Trophoblast cell (in vitro differentiated cells and primary cell): ENCODE measurements around the gene ADD2.
A peak's percentile ranks its signal among the peaks of the same experiment; 100 is the strongest.

Experiments
- DNase-seq, 2 donors: peaks; one replicate each; pipeline ENCODE4 v3.0.0-alpha.2; 2016
- H2AFZ ChIP-seq: 2 replicates; pipeline ENCODE4 v1.6.1; 2013; ENCODE audit warnings: low read length, moderate library complexity, mild to moderate bottlenecking; ENCODE audit not compliant: insufficient read depth, poor library complexity
- H2AK5ac ChIP-seq: 2 replicates; pipeline ENCODE4 v1.6.1; 2013; ENCODE audit warnings: mild to moderate bottlenecking, low read length
- H2BK120ac ChIP-seq: 2 replicates; pipeline ENCODE4 v1.6.1; 2013; ENCODE audit warnings: low read length, mild to moderate bottlenecking, moderate library complexity; ENCODE audit not compliant: insufficient read depth, poor library complexity
- H2BK12ac ChIP-seq: 2 replicates; pipeline ENCODE4 v1.6.1; 2013; ENCODE audit warnings: mild to moderate bottlenecking, low read length, moderate library complexity
- H2BK5ac ChIP-seq: 2 replicates; pipeline ENCODE4 v1.6.1; 2013; ENCODE audit warnings: low read length, low read depth, moderate library complexity, mild to moderate bottlenecking; ENCODE audit not compliant: poor library complexity
- H3K14ac ChIP-seq: 2 replicates; pipeline ENCODE4 v1.6.1; 2013; ENCODE audit warnings: mild to moderate bottlenecking, low read length
- H3K18ac ChIP-seq: 2 replicates; pipeline ENCODE4 v1.6.1; 2013; ENCODE audit warnings: mild to moderate bottlenecking, low read length
- H3K23ac ChIP-seq: 2 replicates; pipeline ENCODE4 v1.6.1; 2013; ENCODE audit warnings: low read length
- H3K27ac ChIP-seq: 2 replicates; pipeline ENCODE4 v1.5.1; 2013; ENCODE audit warnings: low read depth, mild to moderate bottlenecking, inconsistent platforms, low read length, moderate library complexity
- H3K27me3 ChIP-seq: 2 replicates; pipeline ENCODE4 v1.6.1; 2013; ENCODE audit warnings: inconsistent platforms, mild to moderate bottlenecking, low read length, moderate library complexity; ENCODE audit not compliant: insufficient read depth
- H3K36me3 ChIP-seq, 2 experiments: 1 replicate in 1 of 2; 2 replicates in 1 of 2; pipeline ENCODE4 v1.6.1; 2013; ENCODE audit warnings: low read length in 2 of 2, mild to moderate bottlenecking in 2 of 2, moderate library complexity in 1 of 2; ENCODE audit not compliant: insufficient read depth in 2 of 2, control insufficient read depth in 1 of 2
- H3K4ac ChIP-seq: 2 replicates; pipeline ENCODE4 v1.6.1; 2013; ENCODE audit warnings: low read depth, mild to moderate bottlenecking, low read length, moderate library complexity
- H3K4me1 ChIP-seq, 2 experiments: 1 replicate in 1 of 2; 2 replicates in 1 of 2; pipeline ENCODE4 v1.6.1; 2013; ENCODE audit warnings: low read length in 2 of 2, mild to moderate bottlenecking in 2 of 2, moderate library complexity in 1 of 2; ENCODE audit not compliant: insufficient read depth in 2 of 2, control insufficient read depth in 1 of 2
- H3K4me2 ChIP-seq: 2 replicates; pipeline ENCODE4 v1.6.1; 2013; ENCODE audit warnings: inconsistent platforms, mild to moderate bottlenecking, low read length, moderate library complexity
- H3K4me3 ChIP-seq: 2 replicates; pipeline ENCODE4 v1.5.1; 2013; ENCODE audit warnings: mild to moderate bottlenecking, low read depth, low read length, inconsistent platforms
- H3K79me1 ChIP-seq: one replicate; pipeline ENCODE4 v1.6.1; 2013; ENCODE audit warnings: low read length
- H3K79me2 ChIP-seq: 2 replicates; pipeline ENCODE4 v1.6.1; 2013; ENCODE audit warnings: low read length, mild to moderate bottlenecking; ENCODE audit not compliant: control insufficient read depth, insufficient read depth, poor library complexity
- H3K9ac ChIP-seq: 2 replicates; pipeline ENCODE4 v1.6.1; 2013; ENCODE audit warnings: mild to moderate bottlenecking, low read length
- H3K9me3 ChIP-seq: 2 replicates; pipeline ENCODE4 v1.6.1; 2013; ENCODE audit warnings: low read depth, mild to moderate bottlenecking, control low read depth, inconsistent platforms, low read length; ENCODE audit not compliant: insufficient read depth
- H4K12ac ChIP-seq: 2 replicates; pipeline ENCODE4 v1.6.1; 2013; ENCODE audit warnings: low read depth, mild to moderate bottlenecking, low read length, moderate library complexity
- H4K8ac ChIP-seq: 2 replicates; pipeline ENCODE4 v1.6.1; 2013; ENCODE audit warnings: low read depth, mild to moderate bottlenecking, low read length, moderate library complexity
- H4K91ac ChIP-seq: one replicate; pipeline ENCODE4 v1.6.1; 2013; ENCODE audit warnings: low read depth, mild to moderate bottlenecking, low read length, moderate library complexity
- WGBS: extraction: QIAGEN DNeasy Blood & Tissue Kit; methylation state at CpG from one replicate; pipeline ENCODE4 v1.1.7; 2013; ENCODE audit warnings: missing lambda C conversion rate; ENCODE audit not compliant: insufficient read length, insufficient coverage; ENCODE audit errors: extremely low coverage; 5-methylcytosine and 5-hydroxymethylcytosine counted together

The ADD2 gene

DNA sequence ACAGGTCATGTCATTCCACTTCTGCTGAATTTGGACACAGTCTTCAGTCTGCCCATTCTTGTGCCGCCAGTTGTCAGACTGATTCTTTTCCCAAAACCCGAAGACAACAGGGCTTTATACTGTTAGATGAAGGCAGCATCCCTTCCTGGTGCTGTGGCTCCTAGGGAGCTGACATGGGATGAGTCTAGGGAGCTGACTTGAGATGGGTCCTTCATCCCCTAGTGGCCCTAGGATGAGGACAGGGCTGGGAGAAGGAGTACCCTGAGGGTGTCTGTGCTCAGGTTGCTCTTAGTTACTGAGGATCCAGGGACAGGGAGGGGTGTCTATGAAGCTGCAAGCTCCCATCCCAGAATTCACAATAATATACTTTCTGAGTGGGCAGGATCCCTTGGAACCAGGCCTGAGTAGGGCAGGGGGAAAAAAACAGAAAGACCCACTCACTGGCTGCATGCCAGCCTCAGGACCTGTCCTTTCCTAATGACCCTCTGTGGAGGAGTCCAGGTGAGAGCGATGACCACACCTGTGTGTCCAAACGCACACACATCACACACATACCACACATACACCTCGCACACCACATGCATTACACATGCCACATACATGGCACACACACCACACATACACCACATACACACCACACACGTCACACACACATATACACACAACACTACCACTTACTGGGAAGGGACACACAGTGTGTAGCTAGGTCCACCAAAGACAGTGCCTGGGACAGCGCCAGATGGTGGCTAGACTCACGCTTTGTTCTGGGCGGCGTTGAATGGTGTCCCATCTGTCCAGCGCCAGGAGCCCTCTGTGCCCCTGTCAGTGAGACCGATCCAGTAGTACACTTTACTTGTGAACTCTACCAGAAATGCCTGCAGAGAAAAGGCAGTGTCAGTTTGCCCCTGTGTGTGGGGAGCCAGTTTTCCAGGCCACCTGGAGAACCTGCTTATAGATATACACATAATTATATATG is 41.3 kb upstream of the ADD2 start:
- no peak overlapping the region for H2BK5ac ChIP-seq
- no peak overlapping the region for H2BK12ac ChIP-seq
- H3K4me2 ChIP-seq, result no peak overlapping the region
- DNase-seq, result no peak
- no peak overlapping the region for H2AFZ ChIP-seq
- no peak overlapping the region for H3K4me3 ChIP-seq
- H3K4me1 ChIP-seq, result no peaks in the 10 kb centered on the region
- H3K14ac ChIP-seq, result no peak overlapping the region
- no peak overlapping the region for H3K18ac ChIP-seq
- H3K27me3 ChIP-seq, result no peaks in the 10 kb centered on the region
- no peak overlapping the region for H3K4ac ChIP-seq
- H3K23ac ChIP-seq, result peak overlapping the region; percentile 47
- H3K36me3 ChIP-seq, result no peaks in the 10 kb centered on the region
- no peak overlapping the region for H4K91ac ChIP-seq
- H2AK5ac ChIP-seq, result no peak overlapping the region
- no peak overlapping the region for H3K27ac ChIP-seq
- no peak overlapping the region for H4K8ac ChIP-seq
- H3K79me2 ChIP-seq, result no peaks in the 10 kb centered on the region
- H4K12ac ChIP-seq, result no peak overlapping the region
- H2BK120ac ChIP-seq, result no peak overlapping the region
- H3K9me3 ChIP-seq, result peaks cover 2% of the 10 kb centered on the region
- no peaks in the 10 kb centered on the region for H3K79me1 ChIP-seq
- H3K9ac ChIP-seq, result no peak overlapping the region
- no CpG with 5 or more reads among the region's 12 CpGs for WGBS

DNA sequence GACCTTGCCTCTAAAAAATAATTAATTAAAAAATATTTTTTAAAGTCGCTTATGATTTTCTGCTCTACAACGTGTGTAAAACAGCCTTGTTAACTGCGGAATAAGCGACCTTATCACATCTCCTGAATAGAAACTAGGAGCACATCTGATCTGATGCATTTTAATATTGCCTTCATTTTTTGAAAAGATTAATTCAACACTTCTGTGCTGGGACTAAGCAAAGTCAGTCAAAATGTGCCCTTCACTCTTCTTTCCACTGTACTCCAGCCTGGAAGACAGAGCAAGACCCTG is 39.8 kb upstream of the ADD2 start:
- Histone ChIP-seq H3K18ac (no peak overlapping the region), H3K36me3 (no peaks in the 10 kb centered on the region), H3K4ac (no peak overlapping the region), H2BK5ac (no peak overlapping the region), H2AFZ (no peak overlapping the region), H3K27ac (no peak overlapping the region), H2BK120ac (no peak overlapping the region), H3K4me2 (no peak overlapping the region), H3K79me2 (no peaks in the 10 kb centered on the region), H4K12ac (no peak overlapping the region), H2BK12ac (no peak overlapping the region), H3K79me1 (no peaks in the 10 kb centered on the region), H3K4me3 (no peak overlapping the region), H3K27me3 (no peaks in the 10 kb centered on the region), H3K4me1 (no peaks in the 10 kb centered on the region), H4K91ac (no peak overlapping the region), H3K9ac (no peak overlapping the region), H4K8ac (no peak overlapping the region), H2AK5ac (no peak overlapping the region), H3K23ac (no peak overlapping the region), H3K9me3 (peaks cover 2% of the 10 kb centered on the region), H3K14ac (no peak overlapping the region)
- no peak for DNase-seq
- no CpG with 5 or more reads among the region's 4 CpGs for WGBS

DNA sequence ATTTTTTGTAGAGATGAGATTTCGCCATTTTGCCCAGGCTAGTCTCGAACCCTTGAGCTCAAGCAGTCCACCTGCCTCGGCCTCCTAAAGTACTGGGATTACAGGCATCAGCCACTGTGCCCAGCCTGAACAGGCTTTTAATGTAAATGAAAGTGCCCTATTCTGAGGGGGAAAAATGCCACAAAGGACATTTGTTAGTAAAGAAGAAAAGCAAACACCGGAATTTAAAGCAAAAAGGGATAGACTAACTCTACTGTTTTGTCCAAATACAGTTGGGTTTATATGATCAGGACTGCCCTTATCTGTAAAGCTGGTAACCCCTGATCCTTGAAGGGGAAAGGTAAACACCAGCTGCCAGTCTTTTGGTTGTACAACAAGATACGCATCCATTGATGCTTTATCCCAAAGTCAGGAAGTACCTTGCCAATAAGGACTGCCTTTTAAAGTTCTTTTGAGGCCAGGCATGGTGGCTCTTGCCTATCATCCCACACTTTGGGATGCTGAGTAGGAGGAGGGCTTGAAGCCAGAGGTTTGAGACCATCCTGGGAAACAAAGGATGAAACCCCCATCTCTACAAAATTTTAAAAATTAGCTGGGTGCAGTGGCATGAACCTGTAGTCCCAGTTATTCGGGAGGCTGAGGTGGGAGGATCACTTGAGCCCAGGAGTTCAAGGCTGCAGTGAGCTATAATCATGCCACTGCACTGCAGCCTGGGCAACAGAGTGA is 39.3 kb upstream of the ADD2 start:
- Histone ChIP-seq H3K27ac (no peak overlapping the region), H2AFZ (no peak overlapping the region), H2BK120ac (no peak overlapping the region), H4K8ac (no peak overlapping the region), H2AK5ac (no peak overlapping the region), H3K27me3 (no peaks in the 10 kb centered on the region), H3K4me3 (no peak overlapping the region), H3K14ac (no peak overlapping the region), H3K23ac (no peak overlapping the region), H3K4me2 (no peak overlapping the region), H3K18ac (no peak overlapping the region), H3K4ac (no peak overlapping the region), H3K36me3 (no peaks in the 10 kb centered on the region), H2BK12ac (no peak overlapping the region), H4K91ac (no peak overlapping the region), H3K79me2 (no peaks in the 10 kb centered on the region), H3K4me1 (no peaks in the 10 kb centered on the region), H4K12ac (no peak overlapping the region), H3K9ac (no peak overlapping the region), H3K9me3 (peaks cover 2% of the 10 kb centered on the region), H3K79me1 (no peaks in the 10 kb centered on the region), H2BK5ac (no peak overlapping the region)
- WGBS, result no CpG with 5 or more reads among the region's 6 CpGs
- DNase-seq, result no peak

GRCh38 chr2:70806620-70807019 is 38.6 kb upstream of the ADD2 start:
- WGBS, result no CpG with 5 or more reads among the region's 6 CpGs
- no peaks in the 10 kb centered on the region for H3K4me1 ChIP-seq
- H3K79me1 ChIP-seq, result no peaks in the 10 kb centered on the region
- no peak overlapping the region for H3K9ac ChIP-seq
- no peak overlapping the region for H2AK5ac ChIP-seq
- H3K18ac ChIP-seq, result no peak overlapping the region
- H4K91ac ChIP-seq, result no peak overlapping the region
- no peak overlapping the region for H3K4me2 ChIP-seq
- H3K4ac ChIP-seq, result no peak overlapping the region
- peak in 1 of 2 donors; percentile 5 for DNase-seq
- no peak overlapping the region for H3K4me3 ChIP-seq
- H3K79me2 ChIP-seq, result no peaks in the 10 kb centered on the region
- H3K36me3 ChIP-seq, result no peaks in the 10 kb centered on the region
- no peak overlapping the region for H3K23ac ChIP-seq
- peaks cover 2% of the 10 kb centered on the region for H3K9me3 ChIP-seq
- H2BK12ac ChIP-seq, result no peak overlapping the region
- no peak overlapping the region for H2BK5ac ChIP-seq
- H3K27me3 ChIP-seq, result no peaks in the 10 kb centered on the region
- no peak overlapping the region for H3K27ac ChIP-seq
- H4K8ac ChIP-seq, result no peak overlapping the region
- no peak overlapping the region for H2BK120ac ChIP-seq
- H2AFZ ChIP-seq, result no peak overlapping the region
- no peak overlapping the region for H4K12ac ChIP-seq
- no peak overlapping the region for H3K14ac ChIP-seq
